Measurements from ENCODE around the gene SDK1. TPM values are rescaled to one million over a fixed set of nuclear protein-coding genes. Genes with fewer than 3 reads are reported as not detected.
A peak's percentile ranks its signal among the peaks of the same experiment; 100 is the strongest.
"Not testable (repeated sequence)": the region's sequence is repeated elsewhere in the genome, so short reads cannot be mapped to it uniquely, and the experiment has no call there.

SDK1 gene
- polyA plus RNA-seq, 10 donors: 1.9 to 6.0 (median 2.7) TPM

DNA sequence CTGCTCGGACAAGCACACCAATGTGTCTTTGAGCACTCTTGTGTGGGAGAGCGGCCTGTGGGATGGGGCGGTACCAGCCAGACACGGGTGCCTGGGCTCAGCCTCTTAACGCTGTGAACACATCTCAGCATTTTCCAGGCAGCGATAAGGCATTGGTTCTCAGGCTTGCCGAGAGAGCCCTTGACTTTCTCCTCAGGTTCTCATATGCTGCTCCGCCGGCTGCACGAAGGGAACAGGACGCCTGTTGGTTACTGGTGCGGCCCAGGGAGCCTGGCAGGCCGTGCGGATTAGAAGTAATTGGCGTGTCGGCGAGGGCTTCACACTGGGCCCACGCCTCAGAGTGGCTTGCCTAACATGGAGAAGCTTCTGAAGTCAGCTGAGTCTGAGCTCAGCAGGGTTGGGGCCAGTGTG is 924.3 kb downstream of the SDK1 start:
- peak in 1 of 3 donors; percentile 37 for DNase-seq

DNA sequence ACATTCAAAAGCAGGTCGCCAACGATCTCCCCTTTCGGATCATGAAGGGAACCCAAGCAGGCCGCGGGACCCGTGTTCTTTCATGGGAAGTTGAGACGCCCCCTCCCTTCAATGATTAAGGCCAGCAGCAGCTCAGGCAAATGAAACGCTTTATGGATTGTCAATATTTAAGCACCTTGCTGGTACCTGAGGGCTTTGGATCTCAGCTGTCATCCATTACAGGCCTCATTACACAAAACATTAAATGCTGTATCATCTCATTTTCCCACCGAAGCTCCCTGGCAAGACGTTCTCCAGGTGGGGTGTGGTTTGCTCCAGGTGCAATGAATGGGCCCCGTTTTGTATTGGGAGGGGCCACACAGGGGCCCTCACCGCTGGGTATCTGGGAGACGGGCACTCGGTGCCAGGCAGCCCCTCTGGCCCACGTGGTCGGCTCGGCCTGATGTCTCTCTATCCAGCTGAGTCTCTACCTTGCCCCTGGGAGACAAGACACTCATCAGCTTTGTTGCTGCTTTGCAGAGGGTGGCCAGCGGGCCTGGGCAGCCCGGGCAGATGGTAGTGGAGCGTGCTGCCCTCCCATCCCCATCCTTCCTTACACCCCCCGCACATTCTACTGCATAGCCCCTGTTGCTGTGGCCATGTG is 925.0 kb downstream of the SDK1 start:
- DNase-seq: no peak

DNA sequence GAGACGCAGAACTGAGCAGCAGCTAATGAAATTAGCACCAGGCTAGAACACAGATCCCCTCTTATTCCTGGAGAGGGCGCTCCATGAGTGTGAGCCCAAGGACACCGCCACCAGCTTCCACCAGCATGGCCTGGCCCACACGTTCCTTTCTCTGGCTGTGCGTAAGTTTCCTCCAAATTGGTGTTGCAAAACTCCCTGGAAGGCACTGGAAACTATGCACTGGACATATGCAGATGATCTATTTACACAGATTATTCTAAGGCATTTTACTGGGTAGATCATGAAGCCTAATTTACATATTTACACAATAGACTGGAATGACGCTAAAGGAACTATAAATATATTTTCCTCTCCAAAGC is 925.5 kb downstream of the SDK1 start:
- no peak for DNase-seq

DNA sequence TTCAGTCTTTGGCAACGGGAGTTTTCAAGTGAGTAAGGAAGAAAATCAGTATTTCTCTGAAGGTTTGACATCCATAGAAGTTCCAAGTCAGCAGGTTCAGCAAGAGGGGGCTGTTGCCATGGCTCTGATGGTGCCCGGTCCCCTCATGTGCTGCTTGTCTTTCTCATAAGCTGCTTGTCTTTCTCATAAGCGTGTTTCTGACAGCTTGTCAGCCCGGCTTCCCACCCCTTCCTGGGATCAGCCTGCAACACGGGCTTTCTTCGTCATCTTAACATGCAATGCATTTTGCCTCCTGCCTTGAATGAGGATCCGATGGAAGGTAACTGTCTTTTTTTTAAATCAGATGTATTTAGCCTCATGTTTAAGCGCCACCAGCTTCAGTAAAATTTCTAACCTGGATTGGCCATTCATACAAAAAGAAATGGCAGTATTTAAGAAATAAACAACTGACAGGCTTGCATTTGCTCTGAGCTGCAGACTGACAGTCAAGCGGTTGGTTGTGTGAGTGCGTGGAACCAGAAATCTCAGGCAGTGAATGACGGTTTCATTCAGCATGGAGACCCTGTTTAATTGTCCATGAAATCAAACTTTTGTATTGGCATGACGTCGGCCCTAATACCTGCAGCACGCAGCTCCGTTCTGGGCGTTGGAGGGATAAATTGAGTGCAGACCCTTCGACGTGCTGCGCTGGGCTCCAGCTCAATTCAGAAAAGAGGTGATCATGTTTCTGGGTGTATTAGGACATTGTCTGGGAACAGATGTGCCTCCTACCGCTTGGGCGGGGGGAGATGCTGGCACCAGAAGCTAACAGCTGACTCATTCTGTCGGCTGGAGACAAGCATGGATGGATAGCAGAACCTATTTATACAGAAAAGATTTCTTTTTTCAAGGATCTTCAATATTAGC is 926.3 kb downstream of the SDK1 start:
- DNase-seq: peak; percentile 41 to 74 (median 50)

DNA sequence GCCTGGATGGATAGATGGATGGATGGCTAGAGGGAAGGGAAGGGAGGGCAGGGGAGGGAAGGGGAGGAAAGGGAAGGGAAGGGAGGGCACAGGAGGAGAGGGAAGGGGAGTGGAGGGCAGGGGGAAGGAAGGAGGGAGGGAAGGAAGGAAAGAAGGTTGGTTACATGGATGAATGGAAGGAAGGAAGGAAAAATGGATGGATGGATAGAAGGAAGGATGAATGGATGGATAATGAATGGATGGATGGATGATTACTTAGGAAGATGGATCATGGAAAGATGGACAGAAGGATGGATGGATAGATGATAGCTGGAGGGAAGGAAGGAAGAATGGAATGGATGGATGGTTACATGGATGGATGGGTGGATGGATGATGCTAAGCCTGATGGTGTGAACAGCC is 929.3 kb downstream of the SDK1 start:
- DNase-seq: no peak

DNA sequence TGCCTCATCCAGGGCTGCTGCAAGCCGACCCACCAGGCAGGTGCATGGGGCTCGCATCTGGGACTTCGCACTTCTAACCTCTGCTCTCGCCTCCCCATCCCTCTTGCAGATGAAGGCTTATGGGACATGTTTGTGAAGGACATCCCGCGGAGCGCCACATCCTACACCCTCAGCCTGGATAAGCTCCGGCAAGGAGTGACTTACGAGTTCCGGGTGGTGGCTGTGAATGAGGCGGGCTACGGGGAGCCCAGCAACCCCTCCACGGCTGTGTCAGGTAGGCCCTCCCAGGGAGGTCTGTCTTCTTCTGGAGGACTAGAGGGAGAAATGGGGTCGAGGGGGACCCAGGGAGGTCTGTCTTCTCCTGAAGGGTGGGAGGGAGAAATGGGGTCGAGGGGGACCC is 932.1 kb downstream of the SDK1 start:
- no peak for DNase-seq

DNA sequence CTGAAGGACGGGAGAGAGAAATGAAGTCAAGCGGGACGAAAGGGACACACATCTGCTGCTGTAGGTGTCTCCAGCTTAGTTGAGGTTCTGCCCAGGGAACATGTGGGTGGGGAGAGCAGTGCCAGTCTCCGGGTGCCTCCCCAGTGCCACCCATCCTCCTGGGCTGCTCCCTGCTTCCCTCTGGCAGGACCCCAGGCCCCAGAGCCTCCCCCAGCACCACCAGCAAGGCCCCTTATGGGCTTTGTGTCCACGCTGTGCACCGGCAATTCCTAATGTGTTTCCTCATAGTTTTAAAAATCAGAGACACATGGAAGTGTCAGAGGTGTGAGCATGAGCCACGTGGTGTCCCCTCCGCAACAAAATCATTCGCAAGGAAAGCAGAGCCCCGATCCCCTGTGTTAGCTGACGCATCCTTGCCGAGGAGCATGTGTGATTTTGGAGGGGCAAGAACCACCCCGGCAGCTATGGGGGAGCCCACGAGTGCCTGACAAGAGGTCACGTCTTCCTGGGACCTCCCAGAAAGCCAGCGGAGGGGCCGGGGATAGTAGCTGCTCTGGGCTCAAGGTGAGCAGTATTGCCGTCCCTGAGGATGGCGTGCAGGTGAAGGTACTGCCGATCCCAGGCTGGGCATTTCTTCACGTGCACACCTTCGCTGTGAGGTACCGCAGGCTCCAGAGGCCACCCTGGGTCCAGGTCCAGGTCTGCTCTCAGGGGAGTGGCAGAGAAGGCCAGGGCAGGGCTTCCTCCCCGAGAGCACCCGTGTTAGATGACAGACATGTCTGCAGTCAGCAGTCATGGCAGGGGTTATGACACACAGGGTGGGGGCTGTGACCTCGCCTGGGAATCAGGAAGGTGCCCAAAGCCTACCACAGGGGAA is 932.8 kb downstream of the SDK1 start:
- no peak for DNase-seq

DNA sequence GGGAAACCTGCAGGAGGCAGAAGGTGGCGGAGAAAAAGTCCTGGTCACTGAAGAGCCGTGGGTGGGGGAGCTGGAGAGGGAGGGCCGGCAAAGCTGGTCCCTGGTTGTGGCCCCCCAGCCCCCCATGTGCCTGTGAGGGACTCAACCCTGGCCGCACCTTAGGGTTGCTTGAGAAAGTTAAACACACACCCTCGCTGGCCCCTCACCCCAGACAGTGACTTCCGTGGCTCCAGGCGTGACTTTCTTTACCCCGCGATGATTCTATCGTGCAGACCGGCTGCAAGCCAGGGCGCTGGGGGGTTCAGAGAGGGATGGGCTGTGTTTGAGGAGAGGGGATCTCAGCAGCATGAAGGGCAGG is 933.4 kb downstream of the SDK1 start:
- no peak for DNase-seq

DNA sequence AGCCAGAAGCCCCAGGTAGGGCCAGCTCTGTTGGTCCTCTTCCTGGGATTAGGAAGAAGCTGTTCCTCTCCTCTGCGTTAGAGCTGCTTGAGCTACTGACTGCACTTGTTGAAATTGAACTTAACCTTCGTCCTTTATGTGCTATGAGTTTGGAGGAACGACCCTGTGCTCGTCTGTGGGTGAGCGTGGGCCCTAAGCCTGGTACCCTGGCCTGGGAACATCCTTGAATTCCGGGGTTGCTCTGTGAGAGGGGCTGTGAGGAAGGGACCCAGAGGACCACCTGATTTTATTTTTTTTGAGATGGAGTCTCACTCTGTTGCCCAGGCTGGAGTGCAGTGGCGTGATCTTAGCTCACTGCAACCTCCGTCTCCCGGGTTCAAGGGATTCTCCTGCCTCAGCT is 933.8 kb downstream of the SDK1 start:
- no peak for DNase-seq

DNA sequence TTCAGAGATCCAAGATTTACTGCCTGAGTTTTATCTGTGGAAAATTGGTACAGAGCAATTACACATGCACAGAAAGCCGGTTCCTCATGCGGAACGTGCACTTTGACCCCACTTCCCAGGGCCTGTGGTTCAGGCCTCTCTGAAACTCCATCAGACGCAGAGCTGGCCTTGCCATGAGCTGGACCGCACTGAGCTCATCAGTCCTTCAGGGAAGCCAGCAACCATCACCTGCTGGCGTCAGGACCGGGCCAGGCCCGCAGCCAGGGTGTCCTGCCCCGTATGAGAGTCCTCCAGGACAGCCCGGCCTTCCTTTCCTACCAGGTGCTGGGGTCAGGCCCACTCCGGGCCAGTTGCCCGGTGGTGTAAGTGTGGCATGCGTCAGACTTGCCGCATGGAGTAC is 934.5 kb downstream of the SDK1 start:
- no peak for DNase-seq

DNA sequence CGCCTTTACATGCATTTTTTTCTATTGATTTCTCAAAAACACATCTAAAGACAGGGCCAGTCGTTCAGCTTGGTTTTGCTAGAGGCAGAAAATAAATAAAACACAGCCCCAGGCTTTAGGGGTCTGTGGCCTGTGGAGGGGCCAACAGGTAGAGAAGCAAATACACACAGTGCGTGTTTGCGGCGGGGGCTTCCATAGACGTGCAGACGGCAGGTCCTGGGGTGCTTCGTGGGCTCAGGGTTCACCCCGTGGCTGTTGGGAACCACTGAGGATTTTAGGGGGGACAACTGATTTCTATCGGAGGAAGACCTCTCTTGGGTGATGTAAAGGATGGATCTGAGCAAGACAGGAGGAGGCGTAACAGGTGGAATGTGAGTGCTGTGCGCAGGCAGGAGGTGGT is 935.3 kb downstream of the SDK1 start:
- DNase-seq: no peak

DNA sequence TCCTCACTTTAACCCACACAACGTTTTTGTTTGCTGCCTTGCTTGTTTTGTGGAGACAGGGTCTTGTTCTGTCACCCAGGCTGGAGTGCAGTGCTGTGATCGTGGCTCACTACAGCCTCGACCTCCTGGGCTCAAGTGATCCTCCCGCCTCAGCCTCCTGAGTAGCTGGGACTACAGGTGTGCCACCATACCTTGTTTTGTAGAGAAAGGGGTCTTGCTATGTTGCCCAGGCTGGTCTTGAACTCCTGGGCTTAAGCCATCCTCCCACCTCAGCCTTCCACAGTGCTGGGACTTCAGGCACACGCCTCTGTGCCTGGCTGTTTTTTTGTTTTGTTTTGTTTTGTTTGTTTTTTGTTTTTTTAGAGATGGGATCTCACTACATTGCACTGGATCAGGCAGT is 935.8 kb downstream of the SDK1 start:
- DNase-seq: not testable (repeated sequence)

DNA sequence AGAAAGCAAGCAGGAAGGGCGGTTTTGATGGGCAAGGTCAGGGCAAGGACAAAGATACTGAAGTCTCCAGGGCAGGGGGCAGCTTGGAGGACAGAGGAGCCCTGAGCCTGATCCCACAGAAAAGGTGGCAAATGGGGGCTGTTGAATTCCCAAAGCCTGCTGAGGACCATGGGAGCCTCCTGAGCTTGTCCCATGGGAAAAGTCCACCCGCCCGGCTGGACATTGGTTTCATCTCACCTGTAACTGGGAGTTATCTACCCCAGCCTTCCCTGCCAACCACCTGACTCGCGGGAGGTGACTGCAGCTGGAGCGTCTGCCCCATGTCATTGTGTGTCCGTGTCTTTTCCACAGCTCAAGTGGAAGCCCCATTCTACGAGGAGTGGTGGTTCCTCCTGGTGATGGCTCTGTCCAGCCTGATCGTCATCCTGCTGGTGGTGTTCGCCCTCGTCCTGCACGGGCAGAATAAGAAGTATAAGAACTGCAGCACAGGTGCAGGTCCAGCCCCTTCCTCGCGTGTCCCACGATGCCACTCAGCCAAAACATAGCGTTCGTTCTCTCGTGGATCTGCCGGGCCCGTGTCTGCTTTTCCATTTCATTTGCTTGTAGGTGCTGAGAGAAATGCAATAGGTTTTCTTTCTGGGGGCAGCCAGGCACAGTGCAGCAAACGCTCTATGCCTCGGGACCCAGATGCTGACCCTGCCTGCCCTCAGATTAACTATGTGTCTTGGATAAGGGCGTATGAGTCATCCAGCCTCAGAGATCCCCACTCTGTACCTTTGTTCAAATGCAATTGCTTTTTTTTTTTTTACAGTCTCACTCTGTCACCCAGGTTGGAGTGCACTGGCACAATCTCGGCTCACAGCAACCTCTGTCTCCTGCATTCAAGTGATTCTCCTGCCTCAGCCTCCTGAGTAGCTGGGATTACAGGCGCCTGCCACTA is 936.5 kb downstream of the SDK1 start:
- no peak for DNase-seq

DNA sequence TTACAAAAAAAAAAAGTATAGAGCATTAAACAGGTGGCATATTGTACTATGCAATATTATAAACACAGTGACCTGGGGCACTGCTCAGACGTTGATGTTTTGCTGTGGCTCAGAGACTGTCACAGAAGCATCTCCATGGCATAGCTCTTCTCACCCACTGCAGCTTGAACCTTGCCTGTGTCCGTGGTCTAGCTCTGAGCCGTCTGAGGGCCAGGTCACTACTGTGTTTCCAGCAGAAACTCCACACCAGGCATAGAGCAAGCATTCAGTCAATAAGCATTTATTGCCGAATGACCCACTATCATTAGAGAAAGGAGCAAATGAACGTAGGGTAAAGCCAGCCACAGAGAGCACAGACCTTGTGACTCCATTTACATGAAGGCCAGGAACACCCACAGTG is 937.8 kb downstream of the SDK1 start:
- DNase-seq: no peak

DNA sequence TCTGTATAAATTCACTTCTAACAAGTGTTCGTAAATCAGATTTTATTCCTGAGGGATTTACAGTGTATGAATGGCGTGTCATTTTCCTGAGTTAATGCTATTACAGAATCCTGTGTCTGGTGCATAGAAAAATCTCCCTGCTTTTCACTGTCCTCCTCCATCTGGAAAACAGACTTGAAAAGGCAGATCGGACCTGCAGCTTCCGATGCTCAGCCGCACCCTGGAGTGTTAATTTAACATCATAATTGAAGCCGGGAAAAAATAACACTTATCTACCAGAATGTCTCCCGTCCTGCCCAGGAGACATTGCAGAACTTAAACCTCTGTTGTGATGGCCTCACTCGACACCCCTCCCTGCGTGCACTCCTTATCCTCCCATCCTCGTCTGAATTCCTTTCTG is 939.0 kb downstream of the SDK1 start:
- no peak for DNase-seq

DNA sequence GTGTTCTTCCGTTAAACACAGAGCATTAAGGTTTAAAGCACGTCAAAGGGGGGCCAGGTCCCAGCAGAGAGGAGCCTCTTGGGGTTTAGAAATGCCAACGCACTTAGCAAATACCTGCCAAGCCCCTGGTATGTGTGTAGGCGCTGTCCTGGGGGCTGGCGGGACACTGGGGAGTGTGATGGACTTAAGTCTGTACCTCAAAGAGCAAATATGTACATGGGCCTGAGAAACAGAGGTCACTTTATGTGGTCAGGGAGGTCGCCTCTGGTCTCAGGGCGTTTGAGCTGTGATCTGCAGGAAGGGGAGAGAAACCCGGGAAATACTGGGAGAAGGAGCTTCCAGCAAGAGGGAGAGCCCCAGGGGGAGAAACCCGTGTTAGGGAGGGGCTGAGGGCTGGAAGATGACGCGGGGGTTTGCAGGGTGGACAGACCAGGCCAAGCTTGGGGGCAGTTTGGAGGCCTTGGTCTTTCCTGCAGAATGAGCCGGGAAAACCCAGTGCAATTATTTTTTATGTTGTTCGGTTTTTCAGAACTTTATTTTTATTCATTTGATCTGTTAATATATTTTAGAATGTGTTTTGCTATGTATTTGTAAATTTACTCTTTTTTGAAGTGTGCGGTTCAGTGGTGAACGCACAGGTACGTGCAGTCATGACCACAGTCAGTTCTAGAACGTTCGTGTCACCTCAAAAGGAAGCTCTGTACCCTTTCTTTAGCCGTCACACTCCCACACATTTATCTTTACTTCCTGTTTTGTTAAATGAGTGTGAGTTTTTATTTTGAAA is 939.7 kb downstream of the SDK1 start:
- DNase-seq: no peak

DNA sequence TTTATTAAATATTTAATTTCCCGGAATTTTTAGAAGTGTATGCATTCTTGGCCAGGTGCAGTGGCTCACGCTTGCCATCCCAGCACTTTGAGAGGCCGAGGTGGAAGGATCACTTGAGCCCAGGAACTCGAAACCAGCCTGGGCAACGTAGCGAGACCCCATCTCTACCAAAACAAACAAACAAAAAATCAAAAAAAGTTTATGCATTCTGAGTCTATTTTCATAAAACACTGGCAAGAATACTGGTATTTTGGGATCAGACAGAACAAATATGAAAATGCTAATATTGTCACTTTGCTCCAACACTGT is 940.2 kb downstream of the SDK1 start:
- no peak for DNase-seq

DNA sequence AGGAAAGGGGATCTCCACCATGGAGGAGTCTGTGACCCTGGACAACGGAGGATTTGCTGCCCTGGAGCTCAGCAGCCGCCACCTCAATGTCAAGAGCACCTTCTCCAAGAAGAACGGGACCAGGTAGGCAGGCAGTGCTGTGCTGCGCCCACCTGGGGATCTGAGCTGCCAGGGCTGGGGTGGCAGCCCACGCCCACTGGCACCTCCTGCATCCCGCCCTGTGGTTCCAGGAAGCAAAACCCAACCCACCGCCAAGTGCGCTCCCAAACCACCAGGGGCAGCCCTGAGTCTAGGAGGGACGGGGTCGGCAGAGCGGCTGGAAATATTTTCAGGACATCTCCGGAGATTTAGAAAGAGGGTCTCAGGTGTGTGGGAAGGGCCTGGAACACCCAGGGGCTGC is 940.7 kb downstream of the SDK1 start:
- no peak for DNase-seq

DNA sequence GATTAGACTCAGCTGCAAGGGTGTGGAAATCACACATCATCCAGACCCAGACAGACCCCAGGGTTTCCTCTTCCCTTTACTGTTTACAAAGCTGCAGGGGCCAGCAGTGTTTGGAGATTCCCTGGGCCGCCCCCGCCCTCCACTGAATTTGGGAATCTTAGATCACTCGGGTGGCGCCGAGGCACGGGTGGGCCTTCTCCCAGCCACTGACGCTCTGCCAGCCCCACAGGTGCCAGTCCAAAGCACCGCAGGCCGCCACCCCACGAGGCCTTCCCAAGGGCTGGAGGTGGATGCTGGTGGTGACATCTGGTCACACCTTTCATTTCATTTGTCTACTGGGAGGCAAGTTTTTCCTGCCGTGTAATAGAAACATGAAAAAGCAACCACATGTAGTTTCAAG is 941.7 kb downstream of the SDK1 start:
- DNase-seq: no peak

DNA sequence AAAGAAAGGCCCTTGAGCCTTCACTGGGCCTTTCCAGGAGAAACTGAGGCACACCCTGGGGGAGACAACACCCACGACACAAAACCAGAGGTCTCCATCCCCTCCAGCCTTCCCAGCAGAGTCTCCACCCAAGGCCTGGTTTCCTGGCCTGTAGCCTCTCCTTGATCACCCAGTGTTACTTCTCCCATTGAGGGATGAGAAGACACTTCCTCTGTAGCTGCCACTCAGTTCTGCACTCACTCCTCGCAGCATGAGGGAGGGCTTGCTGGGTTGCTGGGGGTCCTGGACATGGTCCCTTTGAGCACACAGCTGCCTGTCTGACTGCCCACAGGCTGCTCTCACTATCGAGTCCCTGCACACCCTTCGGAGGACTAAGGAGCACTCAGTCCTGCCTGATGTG is 943.0 kb downstream of the SDK1 start:
- DNase-seq: no peak

DNA sequence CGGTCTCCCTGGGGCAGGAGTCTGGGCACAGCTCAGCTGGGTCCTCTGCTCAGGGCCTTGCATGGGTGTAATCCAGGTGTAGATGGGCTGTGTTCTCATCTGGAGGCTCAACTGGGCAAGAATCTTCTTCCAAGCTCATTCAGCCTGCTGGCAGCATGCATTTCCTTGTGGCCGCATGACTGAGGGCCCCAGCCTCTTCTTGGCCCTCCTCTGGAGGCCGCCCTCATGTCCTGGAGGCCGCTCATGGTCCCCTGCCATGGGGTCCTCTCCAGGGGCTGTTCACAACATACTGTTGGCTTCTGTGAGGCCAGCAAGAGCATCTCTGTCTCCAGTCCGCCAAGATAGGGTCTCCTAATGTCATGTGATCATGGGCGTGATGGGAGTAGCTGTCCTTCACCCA is 943.6 kb downstream of the SDK1 start:
- no peak for DNase-seq

Data from muscle of back (tissue), 11 donors.